Skin of body (tissue), 3 donors: Measurements from ENCODE around the gene POGZ. TPM values are rescaled to one million over a fixed set of nuclear protein-coding genes. Genes with fewer than 3 reads are reported as not detected.

Experiments
- DNase-seq: peaks from one replicate; lab custom pipeline; 2025; lab: John Stamatoyannopoulos, UW
- small RNA-seq: library from RNA; depleted of rRNA; stranded (forward); fragments of <200 nt; gene quantifications from one replicate; pipeline ENCODE3, GENCODE V24; 2014; ENCODE audit warnings: low replicate concordance
- total RNA-seq: library from RNA; depleted of rRNA; stranded (reverse); fragments of >200 nt; gene quantifications from one replicate; pipeline ENCODE4 v1.2.3, GENCODE V29; 2014

POGZ gene
- total RNA-seq, 1 donor from 2014 or later, result 53.0 TPM

GRCh38 chr1:151372058-151372934, 87.0 kb downstream of the POGZ start, which contains the start of gene SELENBP1:
SELENBP1 (minus strand) TSS chr1:151372705; CDS start chr1:151372641, 64 bp downstream.
- DNase-seq, result peak; percentile 38

DNA sequence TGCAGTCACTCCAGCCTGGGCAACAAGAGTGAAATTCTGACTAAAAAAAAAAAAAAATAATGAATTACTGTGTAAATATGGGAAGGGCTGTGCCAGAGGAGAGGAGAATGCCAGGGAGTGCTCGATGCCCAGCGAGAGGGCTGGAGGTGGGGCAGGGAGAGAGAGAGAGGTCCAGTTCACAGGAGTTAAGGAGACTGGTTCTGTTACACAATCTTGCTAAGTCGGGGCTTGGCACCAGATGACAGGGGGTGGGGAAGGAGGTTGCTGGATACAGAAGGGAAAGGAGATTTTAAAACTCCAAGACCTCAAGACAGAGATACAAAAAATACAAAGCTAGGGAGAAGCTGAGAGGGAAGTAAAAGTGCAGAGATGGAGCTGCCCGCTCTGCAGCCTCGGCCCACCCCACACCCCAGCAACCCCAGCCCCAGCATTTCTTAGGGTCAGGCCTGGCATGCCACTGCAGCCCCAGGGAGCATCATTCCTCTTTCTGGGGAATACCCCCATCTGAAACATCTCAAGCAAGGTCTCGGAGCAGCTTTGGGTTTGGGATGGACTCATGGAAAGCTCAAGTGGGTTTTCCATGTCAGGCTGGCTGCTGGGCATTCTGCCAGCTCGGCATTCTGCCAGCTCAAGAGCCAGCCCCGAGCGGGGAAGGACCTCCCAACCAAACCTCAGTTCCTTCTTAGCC, 87.8 kb downstream of the POGZ start:
- DNase-seq, result peak; percentile 22

DNA sequence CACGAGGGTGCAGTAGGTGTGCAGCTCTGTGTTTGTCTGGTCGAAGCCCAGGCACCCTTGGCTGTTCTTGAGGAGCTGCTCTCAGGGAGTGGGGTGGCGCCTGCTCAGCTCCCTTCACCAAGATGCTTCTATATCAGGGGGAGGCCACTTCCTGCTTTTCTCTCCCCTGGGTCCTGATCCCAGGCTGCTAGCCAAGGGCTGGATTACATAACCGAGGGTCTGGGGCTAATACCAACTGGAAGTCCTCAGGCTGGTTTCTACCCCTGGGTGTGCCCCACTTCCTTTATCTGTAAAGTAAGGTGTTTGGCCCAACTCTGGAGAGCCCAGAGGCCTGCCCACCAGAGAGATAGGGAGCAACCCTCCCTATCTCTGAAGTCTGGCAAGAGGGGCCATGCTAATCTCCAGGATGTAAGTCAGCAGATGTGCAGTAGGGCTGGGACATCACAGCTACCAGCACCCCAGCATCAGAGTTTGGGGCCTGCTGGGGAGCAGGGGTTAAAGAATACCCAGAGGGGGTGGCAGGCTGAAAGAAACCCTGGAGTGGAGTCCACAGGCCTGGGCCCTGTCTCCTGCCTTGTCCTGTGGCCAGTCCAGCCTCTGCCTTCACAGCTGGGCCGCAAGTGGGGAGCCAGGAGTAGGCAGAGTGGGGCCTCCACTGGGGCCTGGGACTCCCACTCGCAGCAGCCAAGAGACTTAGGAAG, 88.9 kb downstream of the POGZ start:
- no peak for DNase-seq

GRCh38 chr1:151369621-151370048, 89.7 kb downstream of the POGZ start:
- DNase-seq, result no peak

DNA sequence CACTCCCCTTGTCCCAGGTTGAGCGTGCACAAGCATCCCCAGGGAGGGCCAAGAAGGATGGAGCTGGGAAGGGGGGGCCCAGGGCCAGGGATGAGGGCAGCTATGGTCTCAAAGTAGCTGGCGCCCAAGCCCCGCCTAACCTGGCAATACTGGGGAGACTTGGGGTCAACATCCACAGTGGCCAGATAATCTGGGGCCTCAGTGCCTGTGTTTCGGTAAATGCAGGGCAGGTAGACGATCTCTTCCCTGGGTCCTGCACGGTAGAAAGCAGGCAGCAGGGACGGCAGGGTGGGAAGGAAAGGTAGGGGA, 90.0 kb downstream of the POGZ start:
- DNase-seq, result no peak

GRCh38 chr1:151368393-151369301, 90.6 kb downstream of the POGZ start:
- DNase-seq, result no peak

- no peak for DNase-seq
Measured at GRCh38 chr1:151367658-151368392, 91.5 kb downstream of the POGZ start.

DNA sequence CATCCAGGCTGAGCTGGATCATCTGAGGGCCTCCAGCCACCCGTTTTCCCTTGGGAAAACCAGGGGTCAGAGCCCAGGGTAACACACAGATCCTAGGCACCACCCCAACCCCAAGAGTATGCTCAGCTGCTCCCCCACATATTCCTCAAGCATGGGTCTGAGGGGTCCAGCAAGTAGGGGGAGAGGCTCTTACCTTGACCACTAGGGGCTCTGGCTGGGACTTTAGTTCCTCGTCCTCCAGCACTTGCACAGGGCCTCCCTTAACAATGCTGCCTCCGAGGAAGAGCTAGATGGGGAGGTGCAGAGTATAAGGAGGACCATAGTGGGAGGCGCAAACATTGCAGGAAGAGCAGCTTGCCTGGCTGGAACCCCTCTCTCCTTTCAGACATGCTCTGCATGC, 94.3 kb downstream of the POGZ start:
- no peak for DNase-seq

GRCh38 chr1:151362308-151363155, 96.8 kb downstream of the POGZ start:
- DNase-seq, result no peak

DNA sequence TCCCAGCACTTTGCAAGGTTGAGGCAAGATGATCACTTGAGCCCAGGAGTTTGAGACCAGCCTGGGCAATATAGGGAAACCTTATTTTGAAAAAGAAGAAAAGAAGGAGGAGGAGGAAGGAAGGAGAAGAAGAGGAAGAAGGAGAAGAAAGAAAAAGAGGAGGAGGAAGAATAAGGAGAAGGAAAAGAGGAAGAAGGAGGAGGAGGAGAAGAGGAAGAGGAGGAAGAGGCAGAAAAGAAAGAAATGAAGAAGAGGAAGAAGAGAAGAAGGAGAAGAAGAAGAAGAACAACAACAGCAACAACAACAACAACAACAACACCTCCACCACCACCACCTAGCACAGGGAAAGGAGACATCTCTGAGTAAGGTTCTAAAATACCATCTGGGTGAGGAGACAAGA, 97.4 kb downstream of the POGZ start:
- DNase-seq, result no peak

DNA sequence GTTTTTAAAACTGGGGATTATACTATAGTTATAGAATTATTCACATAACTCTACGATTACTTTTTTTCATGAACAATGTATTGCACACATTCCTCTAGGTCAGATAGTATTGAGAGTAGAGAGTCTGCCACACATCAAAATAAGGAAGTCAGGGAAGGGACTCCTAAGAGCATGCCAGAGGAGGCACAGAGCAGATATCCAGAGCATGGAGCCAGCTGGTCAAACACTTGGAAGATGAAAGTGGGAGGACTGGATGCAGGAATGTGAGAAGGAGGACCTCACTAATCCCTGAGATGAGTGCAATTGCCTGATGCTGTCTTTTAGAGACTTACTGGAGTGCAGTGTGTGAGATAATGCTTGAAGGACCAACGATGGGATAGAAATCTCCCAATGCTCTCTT, 102.6 kb downstream of the POGZ start:
- no peak for DNase-seq

Small RNAs within 50 kb of the gene (small RNA-seq; reads per million reads assigned to genes)
- 0.14 reads per million for gene RNY4P25

Other genes starting within 250 kb of the POGZ start
- 88.1 TPM for gene PSMD4, start 204.8 kb downstream of the POGZ start, total RNA-seq
- gene ZNF687, start 177.2 kb downstream of the POGZ start, total RNA-seq, result 8.4 TPM
- gene PI4KB, start 132.1 kb downstream of the POGZ start, total RNA-seq, result 39.9 TPM
- 22.8 TPM for gene RFX5, start 112.2 kb downstream of the POGZ start, total RNA-seq
- 46.2 TPM for gene SELENBP1, start 86.8 kb downstream of the POGZ start, total RNA-seq
- gene PSMB4, start 59.9 kb downstream of the POGZ start, total RNA-seq, result 176 TPM
- gene CGN, start 51.9 kb upstream of the POGZ start, total RNA-seq, result 6.0 TPM
- 33.3 TPM for gene TUFT1, start 80.8 kb upstream of the POGZ start, total RNA-seq
- gene SNX27, start 152.6 kb upstream of the POGZ start, total RNA-seq, result 33.4 TPM